GM12878 (cell line): ENCODE measurements around the gene IPCEF1. TPM values are rescaled to one million over a fixed set of nuclear protein-coding genes. Genes with fewer than 3 reads are reported as not detected.

ENCODE experiments used
- ATAC-seq: fragments of 200-7000 bp; cut with Tn5 transposase; 3 replicates; pipeline ENCODE4 v1.9.1; 2020; ENCODE audit warnings: mild to moderate bottlenecking, moderate library complexity
- BruUV-seq: library from RNA; stranded (reverse); fragments of 400-500 nt; replicated peaks from 2 replicates; lab custom pipeline; 2021; lab: Mats Ljungman, UMichigan
- CTCF ChIA-PET: fragments of 300-600 bp; sonication (Branson Sonifier 250); formaldehyde crosslinking; extraction: SDS; loops from one replicate; lab custom pipeline; 2021; ENCODE audit warnings: inconsistent platforms; lab: Yijun Ruan, JAX
- POLR2A ChIA-PET: fragments of 350-600 bp; formaldehyde crosslinking; extraction: SDS; loops from one replicate; lab custom pipeline; 2021; ENCODE audit warnings: inconsistent platforms; lab: Charles Lee
- RAD21 ChIA-PET: fragments of 300-600 bp; sonication (Branson Sonifier 250); formaldehyde crosslinking; loops from one replicate; lab custom pipeline; 2023; ENCODE audit warnings: antibody characterized with exemption; ENCODE audit not compliant: unreplicated experiment; lab: Charles Lee
- SMC1A ChIA-PET: fragments of 300-600 bp; sonication (Branson Sonifier 250); formaldehyde crosslinking; loops from one replicate; lab custom pipeline; 2023; ENCODE audit not compliant: unreplicated experiment, uncharacterized antibody; lab: Charles Lee
- DNase-seq: peaks from one replicate; pipeline ENCODE4 v3.0.0-alpha.2; 2011; ENCODE audit warnings: low read depth, low spot score
- FAIRE-seq: peaks from 3 replicates; lab custom pipeline; 2011; peaks lifted over from hg19 to GRCh38; lab: Jason Lieb, UNC
- H2AFZ ChIP-seq: 2 replicates; pipeline ENCODE4 v1.6.0; 2011; ENCODE audit warnings: low read depth, low read length, control low read depth; ENCODE audit not compliant: control insufficient read depth
- H3K27ac ChIP-seq: 2 replicates; pipeline ENCODE4 v1.5.1; 2011; ENCODE audit warnings: control low read depth; ENCODE audit not compliant: control insufficient read depth, insufficient read depth
- H3K27me3 ChIP-seq, 2 experiments: replicated peaks in 1 of 2; 2 replicates each; pipeline versions ENCODE4 v1.6.0 to v1.6.1; 2011; ENCODE audit warnings: low read length in 1 of 2; ENCODE audit not compliant: control insufficient read depth in 2 of 2, insufficient read depth in 2 of 2
- H3K36me3 ChIP-seq, 2 experiments: 2 replicates each; pipeline ENCODE4 v1.5.1; 2011; ENCODE audit warnings: low read length in 1 of 2; ENCODE audit not compliant: control insufficient read depth in 2 of 2, insufficient read depth in 2 of 2
- H3K4me1 ChIP-seq: 2 replicates; pipeline ENCODE4 v1.6.1; 2011; ENCODE audit warnings: mild to moderate bottlenecking, low read length, moderate library complexity, mixed read lengths; ENCODE audit not compliant: control insufficient read depth, insufficient read depth
- H3K4me2 ChIP-seq: 2 replicates; pipeline ENCODE4 v1.6.0; 2011; ENCODE audit warnings: control low read depth; ENCODE audit not compliant: control insufficient read depth, insufficient read depth
- H3K4me3 ChIP-seq: fragments of 200-600 bp; sonication (generic); 2 replicates; pipeline ENCODE4 v1.5.1; 2016
- H3K79me2 ChIP-seq: 2 replicates; pipeline ENCODE4 v1.6.0; 2011; ENCODE audit warnings: low read length; ENCODE audit not compliant: control insufficient read depth, insufficient read depth
- H3K9ac ChIP-seq: 2 replicates; pipeline ENCODE4 v1.8.0; 2011; ENCODE audit warnings: low read length, control low read depth, mixed read lengths; ENCODE audit not compliant: control insufficient read depth, insufficient read depth
- H3K9me3 ChIP-seq: replicated peaks from 3 replicates; pipeline ENCODE4 v1.5.1; 2011; ENCODE audit warnings: mild to moderate bottlenecking, low read length; ENCODE audit not compliant: control insufficient read depth, insufficient read depth
- H4K20me1 ChIP-seq: 2 replicates; pipeline ENCODE4 v1.6.0; 2011; ENCODE audit not compliant: control insufficient read depth, insufficient read depth
- FOS ChIP-seq: IDR thresholded peaks from 3 replicates; pipeline ENCODE4 v1.6.1; 2011; ENCODE audit warnings: borderline replicate concordance; ENCODE audit not compliant: insufficient read length; ENCODE audit errors: extremely low read depth
- GABPA ChIP-seq: IDR thresholded peaks from 2 replicates; pipeline ENCODE4 v1.6.1; 2014; ENCODE audit warnings: antibody characterized with exemption, low read depth, mild to moderate bottlenecking, inconsistent platforms
- HDAC2 ChIP-seq: fragments of 200-600 bp; sonication (generic); IDR thresholded peaks from 2 replicates; pipeline ENCODE4 v1.6.1; 2017
- IRF3 ChIP-seq: fragments of 450-650 bp; IDR thresholded peaks from 2 replicates; pipeline ENCODE4 v1.6.1; 2014; ENCODE audit warnings: mild to moderate bottlenecking
- NBN ChIP-seq: fragments of 450-650 bp; IDR thresholded peaks from 2 replicates; pipeline ENCODE4 v1.6.1; 2016
- RAD51 ChIP-seq: fragments of 450-650 bp; IDR thresholded peaks from 2 replicates; pipeline ENCODE4 v1.6.1; 2016; ENCODE audit warnings: moderate library complexity, mild to moderate bottlenecking, inconsistent platforms
- SPI1 ChIP-seq: IDR thresholded peaks from 2 replicates; pipeline ENCODE4 v1.6.1; 2011; ENCODE audit warnings: low read depth, mild to moderate bottlenecking, low read length, moderate library complexity, borderline replicate concordance; ENCODE audit not compliant: insufficient read depth
- ZNF217 ChIP-seq: fragments of 450-650 bp; IDR thresholded peaks from 2 replicates; pipeline ENCODE4 v1.6.1; 2017; ENCODE audit warnings: antibody characterized with exemption, mild to moderate bottlenecking
- ZNF687 ChIP-seq: fragments of 450-650 bp; IDR thresholded peaks from 2 replicates; pipeline ENCODE4 v1.6.1; 2017; ENCODE audit warnings: mild to moderate bottlenecking, moderate library complexity
- WGBS: methylation state at CpG from one replicate; pipeline ENCODE4 v1.1.6; 2016; ENCODE audit warnings: low lambda C conversion rate; ENCODE audit not compliant: insufficient replicate concordance, insufficient coverage; ENCODE audit errors: missing lambda C conversion rate; 5-methylcytosine and 5-hydroxymethylcytosine counted together
- in situ Hi-C: fragments of 300-500 bp; cut with MboI; formaldehyde crosslinking; loops from 9 replicates; pipeline ENCODE4 v1.14.3; 2018; ENCODE audit warnings: mixed read lengths
- intact Hi-C: fragments of 100-400 bp; cut with micrococcal nuclease; formaldehyde crosslinking; loops from one replicate; pipeline ENCODE4 v1.14.2; 2022; ENCODE audit not compliant: unreplicated experiment
- polyA plus RNA-seq, 11 experiments: library from polyadenylated mRNA; depleted of rRNA in 4 of 11; unstranded in 6 of 11; stranded (reverse) in 5 of 11; fragments of >200 nt; fragmentation: Nextera tagmentation in 4 of 11; fragmentation: Illumina TruSeq in 1 of 11; extraction: Ambion mirVana in 4 of 11; extraction: Trizol in 1 of 11; gene quantifications; 1 replicate in 1 of 11; 2 replicates in 10 of 11; pipeline versions ENCODE4 v1.2.1 to v1.2.3, GENCODE V29; 2011 to 2016; ENCODE audit warnings: inconsistent platforms in 2 of 11, missing spikeins in 2 of 11, low read depth in 1 of 11
- total RNA-seq, 4 experiments: library from RNA; depleted of rRNA in 3 of 4; stranded (reverse); fragments of >200 nt in 3 of 4; fragmentation: Illumina TruSeq in 1 of 4; extraction: Trizol in 1 of 4; gene quantifications; 2 replicates each; pipeline versions ENCODE4 v1.2.1 to v1.2.3, GENCODE V29; 2013 to 2021
- TF ChIP-seq, protein P1 (sequence below): fragments of 450-650 bp; IDR thresholded peaks from 2 replicates; pipeline ENCODE4 v1.6.1; 2017; ENCODE audit warnings: mild to moderate bottlenecking, moderate library complexity

Gene IPCEF1
- total and polyA plus RNA-seq, 10 of the 15 experiments (the other 5 are each of a cell fraction or from before 2014, with no cell fraction given) = 1.3 to 137 (median 4.2) TPM

DNA sequence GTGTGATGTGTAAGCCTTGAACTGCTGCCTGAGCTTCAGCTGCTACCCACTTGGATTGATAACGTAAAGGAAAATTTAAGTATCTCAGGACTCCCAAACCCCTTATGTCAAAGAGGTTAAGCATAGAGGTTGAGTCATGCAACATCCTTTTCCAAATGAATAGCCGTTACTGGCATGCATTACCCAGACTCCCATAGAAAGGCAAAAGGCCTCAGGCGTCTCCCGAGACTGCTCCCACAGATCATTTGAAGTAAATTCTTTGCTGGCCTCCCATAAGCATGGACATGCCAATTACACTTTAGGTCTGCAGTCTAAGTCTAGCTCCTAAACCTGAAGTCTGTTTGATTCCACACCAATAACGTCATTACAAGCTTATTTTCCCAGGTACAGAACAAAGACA, 14.7 kb downstream of the IPCEF1 start:
- no peak overlapping the region for H2AFZ ChIP-seq
- SMC1A ChIA-PET = no interaction called here
- TF ChIP-seq, protein P1, sequence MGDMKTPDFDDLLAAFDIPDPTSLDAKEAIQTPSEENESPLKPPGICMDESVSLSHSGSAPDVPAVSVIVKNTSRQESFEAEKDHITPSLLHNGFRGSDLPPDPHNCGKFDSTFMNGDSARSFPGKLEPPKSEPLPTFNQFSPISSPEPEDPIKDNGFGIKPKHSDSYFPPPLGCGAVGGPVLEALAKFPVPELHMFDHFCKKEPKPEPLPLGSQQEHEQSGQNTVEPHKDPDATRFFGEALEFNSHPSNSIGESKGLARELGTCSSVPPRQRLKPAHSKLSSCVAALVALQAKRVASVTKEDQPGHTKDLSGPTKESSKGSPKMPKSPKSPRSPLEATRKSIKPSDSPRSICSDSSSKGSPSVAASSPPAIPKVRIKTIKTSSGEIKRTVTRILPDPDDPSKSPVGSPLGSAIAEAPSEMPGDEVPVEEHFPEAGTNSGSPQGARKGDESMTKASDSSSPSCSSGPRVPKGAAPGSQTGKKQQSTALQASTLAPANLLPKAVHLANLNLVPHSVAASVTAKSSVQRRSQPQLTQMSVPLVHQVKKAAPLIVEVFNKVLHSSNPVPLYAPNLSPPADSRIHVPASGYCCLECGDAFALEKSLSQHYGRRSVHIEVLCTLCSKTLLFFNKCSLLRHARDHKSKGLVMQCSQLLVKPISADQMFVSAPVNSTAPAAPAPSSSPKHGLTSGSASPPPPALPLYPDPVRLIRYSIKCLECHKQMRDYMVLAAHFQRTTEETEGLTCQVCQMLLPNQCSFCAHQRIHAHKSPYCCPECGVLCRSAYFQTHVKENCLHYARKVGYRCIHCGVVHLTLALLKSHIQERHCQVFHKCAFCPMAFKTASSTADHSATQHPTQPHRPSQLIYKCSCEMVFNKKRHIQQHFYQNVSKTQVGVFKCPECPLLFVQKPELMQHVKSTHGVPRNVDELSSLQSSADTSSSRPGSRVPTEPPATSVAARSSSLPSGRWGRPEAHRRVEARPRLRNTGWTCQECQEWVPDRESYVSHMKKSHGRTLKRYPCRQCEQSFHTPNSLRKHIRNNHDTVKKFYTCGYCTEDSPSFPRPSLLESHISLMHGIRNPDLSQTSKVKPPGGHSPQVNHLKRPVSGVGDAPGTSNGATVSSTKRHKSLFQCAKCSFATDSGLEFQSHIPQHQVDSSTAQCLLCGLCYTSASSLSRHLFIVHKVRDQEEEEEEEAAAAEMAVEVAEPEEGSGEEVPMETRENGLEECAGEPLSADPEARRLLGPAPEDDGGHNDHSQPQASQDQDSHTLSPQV = no peak
- TF ChIP-seq NBN (no peak), SPI1 (no peak), RAD51 (no peak), ZNF687 (no peak), IRF3 (no peak), GABPA (no peak), ZNF217 (no peak), FOS (no peak), HDAC2 (no peak)
- TF ChIP-seq, all 136 proteins: peak for 0
- no peaks in the 10 kb centered on the region for H3K4me1 ChIP-seq
- in situ Hi-C loops (no loop called here), intact Hi-C loops (no loop called here)
- no peak overlapping the region for H3K4me2 ChIP-seq
- H4K20me1 ChIP-seq = no peaks in the 10 kb centered on the region
- FAIRE-seq = no peak
- peaks cover 12% of the 10 kb centered on the region; the same call in 2 of the 3 replicates for H3K9me3 ChIP-seq
- ChIA-PET POLR2A (no interaction called here), CTCF (no interaction called here), RAD21 (no interaction called here)
- H3K27ac ChIP-seq = no peak overlapping the region
- no peaks in the 10 kb centered on the region for H3K36me3 ChIP-seq
- ATAC-seq = no peak
- H3K27me3 ChIP-seq = no peaks in the 10 kb centered on the region
- no peak overlapping the region for H3K9ac ChIP-seq
- DNase-seq = no peak
- 44% methylated on average over 5 of the region's 5 CpGs for WGBS
- BruUV-seq = no TSS peak
- no peaks in the 10 kb centered on the region for H3K79me2 ChIP-seq
- no peak overlapping the region for H3K4me3 ChIP-seq
